K562 (cell line): ENCODE data around the gene PMEPA1. TPM values are rescaled to one million over a fixed set of nuclear protein-coding genes. Genes with fewer than 3 reads are reported as not detected.

Experiments
- ATAC-seq: fragments of 200-7000 bp; cut with Tn5 transposase; 3 replicates; pipeline ENCODE4 v1.9.1; 2020; ENCODE audit warnings: moderate library complexity
- BruUV-seq: library from RNA; stranded (reverse); fragments of 400-500 nt; replicated peaks from 2 replicates; lab custom pipeline; 2021; lab: Mats Ljungman, UMichigan
- CTCF ChIA-PET: fragments of 300-600 bp; formaldehyde crosslinking; extraction: SDS; loops from one replicate; lab custom pipeline; 2021; ENCODE audit warnings: low intra/inter-chr PET ratio; lab: Yijun Ruan, JAX
- POLR2A ChIA-PET: fragments of 300-600, 350-650 bp; sonication (Branson Sonifier 250); formaldehyde crosslinking; extraction: SDS; loops from one replicate; lab custom pipeline; 2021; ENCODE audit warnings: antibody characterized with exemption, inconsistent platforms; lab: Yijun Ruan, JAX
- DNase-seq, 4 experiments: peaks; one replicate each; pipeline versions ENCODE4 v3.0.0 to v3.0.0-alpha.2; 2011 to 2018; ENCODE audit warnings: low spot score in 3 of 4, mixed read lengths in 3 of 4; ENCODE audit errors: extremely low read depth in 1 of 4
- FAIRE-seq: peaks from 2 replicates; lab custom pipeline; 2011; peaks lifted over from hg19 to GRCh38; lab: Jason Lieb, UNC
- H2AFZ ChIP-seq: 2 replicates; pipeline ENCODE4 v1.6.0; 2011; ENCODE audit warnings: low read depth, low read length, control low read depth, inconsistent platforms
- H3K27ac ChIP-seq: fragments of 200-600 bp; 3 replicates; pipeline ENCODE4 v1.8.0; 2011; ENCODE audit warnings: low read depth, mild to moderate bottlenecking, control low read depth, inconsistent platforms, low read length, moderate library complexity, mixed read lengths; ENCODE audit errors: extremely low read depth
- H3K27me3 ChIP-seq, 2 experiments: fragments of 300-600 bp in 1 of 2; 2 replicates in 1 of 2; 3 replicates in 1 of 2; pipeline versions ENCODE4 v1.6.0 to v1.8.0; 2011; ENCODE audit warnings: inconsistent platforms in 2 of 2, low read length in 2 of 2, mild to moderate bottlenecking in 1 of 2, mixed read lengths in 1 of 2, moderate library complexity in 1 of 2; ENCODE audit not compliant: control insufficient read depth in 2 of 2, insufficient read depth in 2 of 2
- H3K36me3 ChIP-seq: fragments of 300-600 bp; 3 replicates; pipeline ENCODE4 v1.8.0; 2011; ENCODE audit warnings: mild to moderate bottlenecking, low read length, inconsistent platforms; ENCODE audit not compliant: control insufficient read depth, insufficient read depth
- H3K4me1 ChIP-seq, 2 experiments: fragments of 200-600 bp in 1 of 2; replicated peaks in 1 of 2; 2 replicates in 1 of 2; 3 replicates in 1 of 2; pipeline versions ENCODE4 v1.5.1 to v1.8.0; 2011; ENCODE audit warnings: inconsistent platforms in 2 of 2, low read length in 2 of 2, mild to moderate bottlenecking in 1 of 2, mixed read lengths in 1 of 2, moderate library complexity in 1 of 2; ENCODE audit not compliant: control insufficient read depth in 2 of 2, insufficient read depth in 2 of 2
- H3K4me2 ChIP-seq: 2 replicates; pipeline ENCODE4 v1.6.1; 2011; ENCODE audit warnings: low read length, control low read depth, inconsistent platforms, mixed read lengths; ENCODE audit not compliant: insufficient read depth
- H3K4me3 ChIP-seq: fragments of 200-600 bp; sonication (generic), shearing (Covaris generic); 2 replicates; pipeline ENCODE4 v1.5.1; 2016; ENCODE audit warnings: control low read depth, inconsistent platforms
- H3K79me2 ChIP-seq: fragments of 200-600 bp; 3 replicates; pipeline ENCODE4 v1.8.0; 2011; ENCODE audit warnings: low read length, inconsistent platforms; ENCODE audit not compliant: control insufficient read depth, insufficient read depth
- H3K9ac ChIP-seq, 2 experiments: 2 replicates each; pipeline versions ENCODE4 v1.6.0 to v1.6.1; 2011; ENCODE audit warnings: low read depth in 2 of 2, low read length in 2 of 2, control low read depth in 1 of 2, inconsistent platforms in 1 of 2, mild to moderate bottlenecking in 1 of 2, mixed read lengths in 1 of 2; ENCODE audit not compliant: insufficient read depth in 1 of 2
- H3K9me1 ChIP-seq: one replicate; pipeline ENCODE4 v1.6.0; 2011; ENCODE audit warnings: inconsistent platforms, mild to moderate bottlenecking, low read length, moderate library complexity; ENCODE audit not compliant: control insufficient read depth, insufficient read depth
- H3K9me3 ChIP-seq: replicated peaks from 2 replicates; pipeline ENCODE4 v1.5.1; 2011; ENCODE audit warnings: low read depth, low read length, inconsistent platforms; ENCODE audit not compliant: control insufficient read depth, insufficient read depth
- H4K20me1 ChIP-seq: replicated peaks from 2 replicates; pipeline ENCODE4 v1.6.1; 2011; ENCODE audit warnings: low read length, inconsistent platforms, mixed read lengths; ENCODE audit not compliant: control insufficient read depth, insufficient read depth
- BCL6 ChIP-seq: fragments of 250-450 bp; sonication (Bioruptor Pico); IDR thresholded peaks from 2 replicates; pipeline ENCODE4 v1.4.0; 2020
- EZH2 ChIP-seq: IDR thresholded peaks from 2 replicates; pipeline ENCODE4 v1.6.1; 2012; ENCODE audit warnings: low read depth, mild to moderate bottlenecking, inconsistent platforms, low read length, borderline replicate concordance
- IFI16 ChIP-seq: fragments of 250-450 bp; sonication (Bioruptor Pico); IDR thresholded peaks from 2 replicates; pipeline ENCODE4 v2.1.2; 2022; ENCODE audit warnings: mild to moderate bottlenecking, inconsistent platforms
- NCOA1 ChIP-seq: fragments of 450-650 bp; IDR thresholded peaks from 2 replicates; pipeline ENCODE4 v1.6.1; 2016; ENCODE audit warnings: low read depth
- PPARD ChIP-seq: fragments of 250-450 bp; sonication (Bioruptor Pico); IDR thresholded peaks from 2 replicates; pipeline ENCODE4 v1.8.0; 2022; ENCODE audit warnings: inconsistent platforms, mild to moderate bottlenecking, moderate library complexity
- SMARCC2 ChIP-seq: fragments of 450-650 bp; IDR thresholded peaks from 2 replicates; pipeline ENCODE4 v1.6.1; 2017; ENCODE audit warnings: antibody characterized with exemption, moderate library complexity, mild to moderate bottlenecking, low read depth
- ZNF134 ChIP-seq: fragments of 250-450 bp; sonication (Bioruptor Pico); conservative IDR thresholded peaks from 2 replicates; pipeline ENCODE4 v1.4.0; 2020
- ZNF316 ChIP-seq: fragments of 450-650 bp; IDR thresholded peaks from 2 replicates; pipeline ENCODE4 v1.6.1; 2016
- WGBS: fragments of 100-300 bp; shearing (Covaris generic); methylation state at CpG from one replicate; pipeline ENCODE4 v1.1.6; 2016; ENCODE audit warnings: low coverage, mixed read lengths; ENCODE audit not compliant: insufficient coverage; ENCODE audit errors: missing lambda C conversion rate; 5-methylcytosine and 5-hydroxymethylcytosine counted together
- in situ Hi-C: fragments of 300-500 bp; cut with MboI; formaldehyde crosslinking; loops from 4 replicates; pipeline ENCODE4 v1.15.0; 2018; ENCODE audit warnings: inconsistent platforms, mixed read lengths
- intact Hi-C: fragments of 100-400 bp; cut with micrococcal nuclease; formaldehyde crosslinking; loops from 2 replicates; pipeline ENCODE4 v1.14.2; 2022
- polyA plus RNA-seq, 8 experiments: library from polyadenylated mRNA; depleted of rRNA in 4 of 8; stranded (reverse) in 5 of 8; unstranded in 3 of 8; fragments of >200 nt; fragmentation: Nextera tagmentation in 2 of 8; fragmentation: Illumina TruSeq in 1 of 8; extraction: Ambion mirVana in 2 of 8; extraction: Trizol in 1 of 8; gene quantifications; 2 replicates each; pipeline versions ENCODE4 v1.2.1 to v1.2.3, GENCODE V29; 2011 to 2014; ENCODE audit warnings: inconsistent platforms in 1 of 8, missing spikeins in 1 of 8
- total RNA-seq, 7 experiments: library from RNA; depleted of rRNA in 6 of 7; stranded (reverse); fragments of >200 nt in 6 of 7; fragmentation: Illumina TruSeq in 2 of 7; extraction: Trizol in 2 of 7; gene quantifications; 2 replicates each; pipeline versions ENCODE4 v1.2.1 to v1.2.3, GENCODE V29; 2011 to 2021; ENCODE audit warnings: low replicate concordance in 1 of 7
- TF ChIP-seq, protein P1 (sequence below), 2 experiments: IDR thresholded peaks in 1 of 2; conservative IDR thresholded peaks in 1 of 2; 2 replicates each; pipeline ENCODE4 v1.6.1; 2016; ENCODE audit warnings: low read depth in 2 of 2, mild to moderate bottlenecking in 1 of 2, missing compliant biosample characterization in 1 of 2, missing genetic modification characterization in 1 of 2, moderate library complexity in 1 of 2
- TF ChIP-seq, protein P2 (sequence below): fragments of 250-450 bp; sonication (Bioruptor Pico); IDR thresholded peaks from 2 replicates; pipeline ENCODE4 v1.8.0; 2021; ENCODE audit warnings: moderate library complexity, mild to moderate bottlenecking, inconsistent platforms
- TF ChIP-seq, protein P3 (sequence below), 2 experiments: IDR thresholded peaks; 2 replicates each; pipeline ENCODE4 v1.6.1; 2012; ENCODE audit warnings: improper control_type of control experiment in 2 of 2, low read depth in 2 of 2, low read length in 2 of 2, borderline replicate concordance in 1 of 2
- TF ChIP-seq, protein P4 (sequence below), 2 experiments: fragments of 250-450 bp in 1 of 2; fragments of 450-650 bp in 1 of 2; sonication (Bioruptor Pico) in 1 of 2; IDR thresholded peaks; 2 replicates each; pipeline versions ENCODE4 v1.6.1 to v1.8.0; 2016 to 2021; ENCODE audit warnings: mild to moderate bottlenecking in 2 of 2, moderate library complexity in 2 of 2, missing compliant biosample characterization in 1 of 2, missing genetic modification characterization in 1 of 2
- TF ChIP-seq, protein P5 (sequence below): fragments of 450-650 bp; formaldehyde crosslinking; IDR thresholded peaks from 2 replicates; pipeline ENCODE4 v1.4.0; 2020; ENCODE audit warnings: mild to moderate bottlenecking, moderate library complexity

The PMEPA1 gene
- total and polyA plus RNA-seq, 9 of the 15 experiments (the other 6 are each of a cell fraction or from before 2014, with no cell fraction given), result 0.16 TPM; not detected in 8

DNA sequence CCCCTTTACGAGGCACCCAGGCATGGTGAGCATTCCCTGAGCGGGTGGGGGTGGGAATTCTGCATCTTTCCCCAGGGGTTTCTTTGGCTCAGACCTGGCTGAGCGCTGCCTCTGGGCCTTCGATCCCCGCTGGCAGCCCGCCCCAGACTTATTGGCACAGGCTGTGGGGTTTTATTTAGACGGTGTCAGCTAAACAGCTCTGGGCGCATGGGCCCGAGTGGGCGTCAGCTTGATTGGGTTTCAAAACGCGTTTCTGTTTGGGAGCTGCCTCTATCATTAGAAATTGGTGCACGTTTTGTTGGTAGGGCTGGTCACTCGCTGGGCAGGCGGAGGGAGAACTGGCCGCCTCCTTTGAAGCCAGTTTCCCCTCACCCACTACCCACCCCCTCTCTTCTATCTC, 21.0 kb downstream of the PMEPA1 start:
- Histone ChIP-seq H3K4me3 (no peak overlapping the region), H3K9me1 (peaks cover 3% of the 10 kb centered on the region), H2AFZ (no peak overlapping the region), H3K79me2 (no peaks in the 10 kb centered on the region), H3K4me2 (no peak overlapping the region), H4K20me1 (peaks cover 23% of the 10 kb centered on the region), H3K4me1 (no peaks in the 10 kb centered on the region; a peak in 1 of 5 replicates), H3K36me3 (no peaks in the 10 kb centered on the region), H3K27me3 (peaks cover 63 to 98% of the 10 kb centered on the region in 2 experiments; a peak in 4 of 5 replicates), H3K9me3 (no peaks in the 10 kb centered on the region), H3K27ac (no peak overlapping the region), H3K9ac (no peak overlapping the region)
- DNase-seq (no peak), FAIRE-seq (no peak), ATAC-seq (no peak)
- in situ Hi-C loops (no loop called here), intact Hi-C loops (no loop called here)
- WGBS, result 0% methylated on average over 13 of the region's 16 CpGs
- CTCF ChIA-PET, result no interaction called here
- BruUV-seq, result no TSS peak
- POLR2A ChIA-PET, result no interaction called here
- TF ChIP-seq PPARD, result no peak
- TF ChIP-seq, protein P1, sequence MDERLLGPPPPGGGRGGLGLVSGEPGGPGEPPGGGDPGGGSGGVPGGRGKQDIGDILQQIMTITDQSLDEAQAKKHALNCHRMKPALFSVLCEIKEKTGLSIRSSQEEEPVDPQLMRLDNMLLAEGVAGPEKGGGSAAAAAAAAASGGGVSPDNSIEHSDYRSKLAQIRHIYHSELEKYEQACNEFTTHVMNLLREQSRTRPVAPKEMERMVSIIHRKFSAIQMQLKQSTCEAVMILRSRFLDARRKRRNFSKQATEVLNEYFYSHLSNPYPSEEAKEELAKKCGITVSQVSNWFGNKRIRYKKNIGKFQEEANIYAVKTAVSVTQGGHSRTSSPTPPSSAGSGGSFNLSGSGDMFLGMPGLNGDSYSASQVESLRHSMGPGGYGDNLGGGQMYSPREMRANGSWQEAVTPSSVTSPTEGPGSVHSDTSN (CRISPR knock-in tag; IDR thresholded peaks at IDR 0.05; ENCODE audit: low read depth), result no peak
- TF ChIP-seq, protein P1 (tag; conservative IDR thresholded peaks at IDR 0.05; ENCODE audit: low read depth), result no peak
- no peak for TF ChIP-seq BCL6 (CRISPR knock-in tag)
- no peak for TF ChIP-seq SMARCC2
- no peak for TF ChIP-seq ZNF134 (CRISPR knock-in tag)
- TF ChIP-seq, protein P2, sequence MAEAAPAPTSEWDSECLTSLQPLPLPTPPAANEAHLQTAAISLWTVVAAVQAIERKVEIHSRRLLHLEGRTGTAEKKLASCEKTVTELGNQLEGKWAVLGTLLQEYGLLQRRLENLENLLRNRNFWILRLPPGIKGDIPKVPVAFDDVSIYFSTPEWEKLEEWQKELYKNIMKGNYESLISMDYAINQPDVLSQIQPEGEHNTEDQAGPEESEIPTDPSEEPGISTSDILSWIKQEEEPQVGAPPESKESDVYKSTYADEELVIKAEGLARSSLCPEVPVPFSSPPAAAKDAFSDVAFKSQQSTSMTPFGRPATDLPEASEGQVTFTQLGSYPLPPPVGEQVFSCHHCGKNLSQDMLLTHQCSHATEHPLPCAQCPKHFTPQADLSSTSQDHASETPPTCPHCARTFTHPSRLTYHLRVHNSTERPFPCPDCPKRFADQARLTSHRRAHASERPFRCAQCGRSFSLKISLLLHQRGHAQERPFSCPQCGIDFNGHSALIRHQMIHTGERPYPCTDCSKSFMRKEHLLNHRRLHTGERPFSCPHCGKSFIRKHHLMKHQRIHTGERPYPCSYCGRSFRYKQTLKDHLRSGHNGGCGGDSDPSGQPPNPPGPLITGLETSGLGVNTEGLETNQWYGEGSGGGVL (CRISPR knock-in tag), result no peak
- no peak for TF ChIP-seq IFI16 (CRISPR knock-in tag)
- TF ChIP-seq, protein P3, sequence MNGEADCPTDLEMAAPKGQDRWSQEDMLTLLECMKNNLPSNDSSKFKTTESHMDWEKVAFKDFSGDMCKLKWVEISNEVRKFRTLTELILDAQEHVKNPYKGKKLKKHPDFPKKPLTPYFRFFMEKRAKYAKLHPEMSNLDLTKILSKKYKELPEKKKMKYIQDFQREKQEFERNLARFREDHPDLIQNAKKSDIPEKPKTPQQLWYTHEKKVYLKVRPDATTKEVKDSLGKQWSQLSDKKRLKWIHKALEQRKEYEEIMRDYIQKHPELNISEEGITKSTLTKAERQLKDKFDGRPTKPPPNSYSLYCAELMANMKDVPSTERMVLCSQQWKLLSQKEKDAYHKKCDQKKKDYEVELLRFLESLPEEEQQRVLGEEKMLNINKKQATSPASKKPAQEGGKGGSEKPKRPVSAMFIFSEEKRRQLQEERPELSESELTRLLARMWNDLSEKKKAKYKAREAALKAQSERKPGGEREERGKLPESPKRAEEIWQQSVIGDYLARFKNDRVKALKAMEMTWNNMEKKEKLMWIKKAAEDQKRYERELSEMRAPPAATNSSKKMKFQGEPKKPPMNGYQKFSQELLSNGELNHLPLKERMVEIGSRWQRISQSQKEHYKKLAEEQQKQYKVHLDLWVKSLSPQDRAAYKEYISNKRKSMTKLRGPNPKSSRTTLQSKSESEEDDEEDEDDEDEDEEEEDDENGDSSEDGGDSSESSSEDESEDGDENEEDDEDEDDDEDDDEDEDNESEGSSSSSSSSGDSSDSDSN (IDR thresholded peaks at IDR 0.05; ENCODE audit: borderline replicate concordance in 1 of 2, low read depth in 2 of 2, low read length in 2 of 2), result no peak
- TF ChIP-seq NCOA1, result no peak
- TF ChIP-seq, protein P4, sequence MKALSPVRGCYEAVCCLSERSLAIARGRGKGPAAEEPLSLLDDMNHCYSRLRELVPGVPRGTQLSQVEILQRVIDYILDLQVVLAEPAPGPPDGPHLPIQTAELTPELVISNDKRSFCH (CRISPR knock-in tag; IDR thresholded peaks at IDR 0.05), result no peak
- TF ChIP-seq, protein P4 (tag; IDR thresholded peaks at IDR 0.05), result no peak
- TF ChIP-seq, protein P5, sequence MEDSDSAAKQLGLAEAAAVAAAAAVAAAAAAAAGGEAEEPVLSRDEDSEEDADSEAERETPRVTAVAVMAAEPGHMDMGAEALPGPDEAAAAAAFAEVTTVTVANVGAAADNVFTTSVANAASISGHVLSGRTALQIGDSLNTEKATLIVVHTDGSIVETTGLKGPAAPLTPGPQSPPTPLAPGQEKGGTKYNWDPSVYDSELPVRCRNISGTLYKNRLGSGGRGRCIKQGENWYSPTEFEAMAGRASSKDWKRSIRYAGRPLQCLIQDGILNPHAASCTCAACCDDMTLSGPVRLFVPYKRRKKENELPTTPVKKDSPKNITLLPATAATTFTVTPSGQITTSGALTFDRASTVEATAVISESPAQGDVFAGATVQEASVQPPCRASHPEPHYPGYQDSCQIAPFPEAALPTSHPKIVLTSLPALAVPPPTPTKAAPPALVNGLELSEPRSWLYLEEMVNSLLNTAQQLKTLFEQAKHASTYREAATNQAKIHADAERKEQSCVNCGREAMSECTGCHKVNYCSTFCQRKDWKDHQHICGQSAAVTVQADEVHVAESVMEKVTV, result no peak
- TF ChIP-seq EZH2, result no peak
- TF ChIP-seq ZNF316, result no peak
